ACC112 (cell line): ENCODE measurements around the gene ADCY2.

Source experiments
- H2AFZ ChIP-seq: fragments of 200-600 bp; sonication (generic); one replicate; pipeline ENCODE4 v1.6.0; 2017; ENCODE audit warnings: antibody characterized with exemption, low read length; ENCODE audit not compliant: unreplicated experiment
- H3K27ac ChIP-seq: fragments of 200-600 bp; sonication (generic); 2 replicates; pipeline ENCODE4 v1.5.1; 2014; ENCODE audit warnings: low read depth, mild to moderate bottlenecking, antibody characterized with exemption, low read length, moderate library complexity
- H3K27me3 ChIP-seq: fragments of 200-600 bp; sonication (generic); 2 replicates; pipeline ENCODE4 v1.6.1; 2014; ENCODE audit warnings: mild to moderate bottlenecking, antibody characterized with exemption, low read length, moderate library complexity, mixed read lengths; ENCODE audit not compliant: insufficient read depth
- H3K36me3 ChIP-seq: fragments of 200-600 bp; sonication (generic); 2 replicates; pipeline ENCODE4 v1.6.1; 2016; ENCODE audit warnings: mild to moderate bottlenecking, antibody characterized with exemption, low read length, moderate library complexity, mixed read lengths; ENCODE audit not compliant: insufficient read depth
- H3K4me1 ChIP-seq: fragments of 200-600 bp; sonication (generic); one replicate; pipeline ENCODE4 v1.6.1; 2016; ENCODE audit warnings: low read length, mixed read lengths; ENCODE audit not compliant: insufficient read depth, unreplicated experiment, control insufficient read depth
- H3K4me3 ChIP-seq: fragments of 200-600 bp; sonication (generic); 2 replicates; pipeline ENCODE4 v1.5.1; 2014; ENCODE audit warnings: mild to moderate bottlenecking, low read depth, low read length
- H3K79me2 ChIP-seq: fragments of 200-600 bp; sonication (generic); one replicate; pipeline ENCODE4 v1.6.0; 2016; ENCODE audit warnings: low read length; ENCODE audit not compliant: control insufficient read depth, unreplicated experiment, insufficient read depth

ADCY2 gene

GRCh38 chr5:7622498-7622897 lies 226.6 kb downstream of the ADCY2 start:
- Histone ChIP-seq H3K27ac (no peak overlapping the region), H3K27me3 (no peaks in the 10 kb centered on the region), H3K79me2 (no peaks in the 10 kb centered on the region), H3K4me1 (no peaks in the 10 kb centered on the region), H2AFZ (no peak overlapping the region), H3K36me3 (no peaks in the 10 kb centered on the region), H3K4me3 (no peak overlapping the region)

- no peaks in the 10 kb centered on the region for H3K4me1 ChIP-seq
- no peak overlapping the region for H3K27ac ChIP-seq
- H3K4me3 ChIP-seq: no peak overlapping the region
- H3K79me2 ChIP-seq: no peaks in the 10 kb centered on the region
- H2AFZ ChIP-seq: no peak overlapping the region
- H3K36me3 ChIP-seq: no peaks in the 10 kb centered on the region
- no peaks in the 10 kb centered on the region for H3K27me3 ChIP-seq
Measured at GRCh38 chr5:7625740-7626139, 229.8 kb downstream of the ADCY2 start.

GRCh38 chr5:7628248-7628647 lies 232.3 kb downstream of the ADCY2 start:
- Histone ChIP-seq H3K4me1 (no peaks in the 10 kb centered on the region), H3K27ac (no peak overlapping the region), H3K79me2 (no peaks in the 10 kb centered on the region), H2AFZ (no peak overlapping the region), H3K36me3 (no peaks in the 10 kb centered on the region), H3K27me3 (no peaks in the 10 kb centered on the region), H3K4me3 (no peak overlapping the region)

- Histone ChIP-seq H2AFZ (no peak overlapping the region), H3K27me3 (no peaks in the 10 kb centered on the region), H3K79me2 (no peaks in the 10 kb centered on the region), H3K27ac (no peak overlapping the region), H3K4me3 (no peak overlapping the region), H3K4me1 (no peaks in the 10 kb centered on the region), H3K36me3 (no peaks in the 10 kb centered on the region)
Measured at GRCh38 chr5:7628820-7629219, 232.9 kb downstream of the ADCY2 start.

GRCh38 chr5:7629561-7629960 lies 233.6 kb downstream of the ADCY2 start:
- no peak overlapping the region for H3K4me3 ChIP-seq
- H3K27me3 ChIP-seq: no peaks in the 10 kb centered on the region
- no peak overlapping the region for H2AFZ ChIP-seq
- H3K4me1 ChIP-seq: no peaks in the 10 kb centered on the region
- H3K79me2 ChIP-seq: no peaks in the 10 kb centered on the region
- no peaks in the 10 kb centered on the region for H3K36me3 ChIP-seq
- no peak overlapping the region for H3K27ac ChIP-seq

GRCh38 chr5:7634837-7635236 lies 238.9 kb downstream of the ADCY2 start:
- H3K79me2 ChIP-seq: no peaks in the 10 kb centered on the region
- no peak overlapping the region for H2AFZ ChIP-seq
- H3K27ac ChIP-seq: no peak overlapping the region
- H3K4me3 ChIP-seq: no peak overlapping the region
- no peaks in the 10 kb centered on the region for H3K4me1 ChIP-seq
- H3K27me3 ChIP-seq: no peaks in the 10 kb centered on the region
- H3K36me3 ChIP-seq: no peaks in the 10 kb centered on the region

- Histone ChIP-seq H3K79me2 (no peaks in the 10 kb centered on the region), H2AFZ (no peak overlapping the region), H3K27ac (no peak overlapping the region)
Measured at GRCh38 chr5:7638456-7638855, 242.5 kb downstream of the ADCY2 start.

GRCh38 chr5:7642029-7642428 lies 246.1 kb downstream of the ADCY2 start:
- no peak overlapping the region for H2AFZ ChIP-seq
- no peak overlapping the region for H3K4me3 ChIP-seq
- H3K4me1 ChIP-seq: no peaks in the 10 kb centered on the region
- H3K27ac ChIP-seq: no peak overlapping the region
- no peaks in the 10 kb centered on the region for H3K27me3 ChIP-seq
- no peaks in the 10 kb centered on the region for H3K36me3 ChIP-seq
- no peaks in the 10 kb centered on the region for H3K79me2 ChIP-seq

More at GRCh38 chr5:7638456-7638855, 242.5 kb downstream of the ADCY2 start:
- Histone ChIP-seq H3K27me3 (no peaks in the 10 kb centered on the region), H3K4me3 (no peak overlapping the region), H3K4me1 (no peaks in the 10 kb centered on the region), H3K36me3 (no peaks in the 10 kb centered on the region)

- Histone ChIP-seq H3K4me3 (no peak overlapping the region), H2AFZ (no peak overlapping the region), H3K27ac (no peak overlapping the region), H3K36me3 (no peaks in the 10 kb centered on the region), H3K27me3 (no peaks in the 10 kb centered on the region), H3K79me2 (no peaks in the 10 kb centered on the region), H3K4me1 (no peaks in the 10 kb centered on the region)
Measured at GRCh38 chr5:7644723-7645122, 248.8 kb downstream of the ADCY2 start.

- H2AFZ ChIP-seq: no peak overlapping the region
- no peak overlapping the region for H3K27ac ChIP-seq
- H3K4me1 ChIP-seq: no peaks in the 10 kb centered on the region
- H3K79me2 ChIP-seq: no peaks in the 10 kb centered on the region
- no peaks in the 10 kb centered on the region for H3K36me3 ChIP-seq
- no peak overlapping the region for H3K4me3 ChIP-seq
- no peaks in the 10 kb centered on the region for H3K27me3 ChIP-seq
Measured at GRCh38 chr5:7650755-7651154, 254.8 kb downstream of the ADCY2 start.

- no peak overlapping the region for H3K27ac ChIP-seq
- no peak overlapping the region for H3K4me3 ChIP-seq
- H3K36me3 ChIP-seq: no peaks in the 10 kb centered on the region
- H3K27me3 ChIP-seq: no peaks in the 10 kb centered on the region
- no peaks in the 10 kb centered on the region for H3K79me2 ChIP-seq
- no peak overlapping the region for H2AFZ ChIP-seq
- H3K4me1 ChIP-seq: no peaks in the 10 kb centered on the region
Measured at GRCh38 chr5:7653046-7653445, 257.1 kb downstream of the ADCY2 start.
